ENCODE measurements around the gene ZFR. TPM values are rescaled to one million over a fixed set of nuclear protein-coding genes. Genes with fewer than 3 reads are reported as not detected.

ZFR gene
- total and polyA plus RNA-seq, 4 donors: 17.5 to 44.5 (median 30.8) TPM

GRCh38 chr5:32330126-32330971 is 114.2 kb downstream of the ZFR start:
- H3K27ac ChIP-seq (ENCODE audit: low read depth in 1 of 2, low read length in 2 of 2): no peak overlapping the region
- H3K4me1 ChIP-seq (ENCODE audit: control insufficient read depth in 4 of 4, insufficient read depth in 4 of 4, low read length in 3 of 4): peaks cover 4 to 29% (median 23%) of the 10 kb centered on the region in 4 donors
- H3K9me3 ChIP-seq (ENCODE audit: control insufficient read depth in 4 of 4, low read length in 3 of 4): no peaks in the 10 kb centered on the region
- no peak overlapping the region for H3K9ac ChIP-seq (ENCODE audit: low read depth in 1 of 2, low read length in 2 of 2)
- H3K36me3 ChIP-seq (ENCODE audit: control insufficient read depth in 4 of 4, insufficient read depth in 3 of 4, low read depth in 1 of 4, low read length in 3 of 4): no peaks in the 10 kb centered on the region
- no peak for DNase-seq (ENCODE audit: low spot score)
- H3K27me3 ChIP-seq (ENCODE audit: control insufficient read depth in 4 of 4, insufficient read depth in 4 of 4, low read length in 3 of 4): no peaks in the 10 kb centered on the region
- H3K4me3 ChIP-seq (ENCODE audit: low read depth in 1 of 3, low read length in 3 of 3): no peak overlapping the region
- 64% methylated on average over 11 of the region's 11 CpGs for WGBS
- peak in 1 of 2 donors; percentile 20 for TF ChIP-seq HNF4A (conservative IDR thresholded peaks at IDR 0.05)
- TF ChIP-seq HNF4G (IDR thresholded peaks at IDR 0.05): no peak

- 26% methylated on average over 10 of the region's 10 CpGs for WGBS
- DNase-seq (ENCODE audit: low spot score): peak; percentile 69
- no peak overlapping the region for H3K4me3 ChIP-seq (ENCODE audit: low read depth in 1 of 3, low read length in 3 of 3)
- no peaks in the 10 kb centered on the region for H3K27me3 ChIP-seq (ENCODE audit: control insufficient read depth in 4 of 4, insufficient read depth in 4 of 4, low read length in 3 of 4)
- no peak overlapping the region for H3K27ac ChIP-seq (ENCODE audit: low read depth in 1 of 2, low read length in 2 of 2)
- TF ChIP-seq GABPA (IDR thresholded peaks at IDR 0.05 in 1 of 2, conservative IDR thresholded peaks at IDR 0.05 in 1 of 2) (no peak), YY1 (IDR thresholded peaks at IDR 0.05) (no peak), RXRA (IDR thresholded peaks at IDR 0.05) (no peak), RAD21 (IDR thresholded peaks at IDR 0.05) (peak; percentile 94 to 98), TAF1 (conservative IDR thresholded peaks at IDR 0.05) (no peak), CTCF (IDR thresholded peaks at IDR 0.05; ENCODE audit: low read depth, low read length, missing input control) (peak; percentile 73), JUND (IDR thresholded peaks at IDR 0.05) (no peak), NR2F2 (IDR thresholded peaks at IDR 0.05) (no peak), HNF4A (conservative IDR thresholded peaks at IDR 0.05) (peak in 1 of 2 donors; percentile 33), EGR1 (IDR thresholded peaks at IDR 0.05; ENCODE audit: low read depth in 2 of 2) (no peak), REST (IDR thresholded peaks at IDR 0.05) (no peak), MAX (IDR thresholded peaks at IDR 0.05) (no peak), FOXA1 (IDR thresholded peaks at IDR 0.05) (no peak), ATF3 (IDR thresholded peaks at IDR 0.05) (no peak)
- no peaks in the 10 kb centered on the region for H3K9me3 ChIP-seq (ENCODE audit: control insufficient read depth in 4 of 4, low read length in 3 of 4)
- peaks cover 4 to 29% (median 23%) of the 10 kb centered on the region in 4 donors for H3K4me1 ChIP-seq (ENCODE audit: control insufficient read depth in 4 of 4, insufficient read depth in 4 of 4, low read length in 3 of 4)
- no peak overlapping the region for H3K9ac ChIP-seq (ENCODE audit: low read depth in 1 of 2, low read length in 2 of 2)
- H3K36me3 ChIP-seq (ENCODE audit: control insufficient read depth in 4 of 4, insufficient read depth in 3 of 4, low read depth in 1 of 4, low read length in 3 of 4): no peaks in the 10 kb centered on the region
Measured at GRCh38 chr5:32329395-32329834, 115.1 kb downstream of the ZFR start.
